ENCODE measurements around the gene HEMK1. TPM values are rescaled to one million over a fixed set of nuclear protein-coding genes. Genes with fewer than 3 reads are reported as not detected.
A peak's percentile ranks its signal among the peaks of the same experiment; 100 is the strongest.

Gene HEMK1
- total RNA-seq, 3 donors from 2014 or later (not counting 1 experiment from before 2014, with no cell fraction given), result 20.5 to 29.3 (median 28.2) TPM

GRCh38 chr3:50606596-50606995 is 37.3 kb downstream of the HEMK1 start:
- H3K9me3 ChIP-seq (ENCODE audit: control insufficient read depth, insufficient read depth, low read length), result no peaks in the 10 kb centered on the region
- WGBS (ENCODE audit: insufficient coverage), result 25% methylated on average over 6 of the region's 6 CpGs
- peak overlapping the region; percentile 19 for H3K27ac ChIP-seq (ENCODE audit: low read length)
- peaks cover 53% of the 10 kb centered on the region for H3K36me3 ChIP-seq (ENCODE audit: control insufficient read depth, insufficient read depth, low read length)
- intact Hi-C loops (cut with micrococcal nuclease), result no loop called here
- H3K4me1 ChIP-seq (ENCODE audit: control insufficient read depth, insufficient read depth, low read length), result peaks cover 99% of the 10 kb centered on the region
- H3K27me3 ChIP-seq (ENCODE audit: control insufficient read depth, insufficient read depth, low read length), result no peaks in the 10 kb centered on the region
- Mint-ChIP-seq H3K27ac (peak overlapping the region; percentile 93 to 95), H3K4me3 (peak overlapping the region; percentile 97), H3K27me3 (ENCODE audit: low read depth in 2 of 2) (no peaks in the 10 kb centered on the region), H3K9me3 (no peaks in the 10 kb centered on the region), H3K4me1 (peaks cover 94 to 97% of the 10 kb centered on the region in 2 donors), H3K36me3 (peaks cover 18% of the 10 kb centered on the region)
- DNase-seq, result peak in 1 of 2 donors; percentile 63
- TF ChIP-seq, protein P1, sequence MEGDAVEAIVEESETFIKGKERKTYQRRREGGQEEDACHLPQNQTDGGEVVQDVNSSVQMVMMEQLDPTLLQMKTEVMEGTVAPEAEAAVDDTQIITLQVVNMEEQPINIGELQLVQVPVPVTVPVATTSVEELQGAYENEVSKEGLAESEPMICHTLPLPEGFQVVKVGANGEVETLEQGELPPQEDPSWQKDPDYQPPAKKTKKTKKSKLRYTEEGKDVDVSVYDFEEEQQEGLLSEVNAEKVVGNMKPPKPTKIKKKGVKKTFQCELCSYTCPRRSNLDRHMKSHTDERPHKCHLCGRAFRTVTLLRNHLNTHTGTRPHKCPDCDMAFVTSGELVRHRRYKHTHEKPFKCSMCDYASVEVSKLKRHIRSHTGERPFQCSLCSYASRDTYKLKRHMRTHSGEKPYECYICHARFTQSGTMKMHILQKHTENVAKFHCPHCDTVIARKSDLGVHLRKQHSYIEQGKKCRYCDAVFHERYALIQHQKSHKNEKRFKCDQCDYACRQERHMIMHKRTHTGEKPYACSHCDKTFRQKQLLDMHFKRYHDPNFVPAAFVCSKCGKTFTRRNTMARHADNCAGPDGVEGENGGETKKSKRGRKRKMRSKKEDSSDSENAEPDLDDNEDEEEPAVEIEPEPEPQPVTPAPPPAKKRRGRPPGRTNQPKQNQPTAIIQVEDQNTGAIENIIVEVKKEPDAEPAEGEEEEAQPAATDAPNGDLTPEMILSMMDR (IDR thresholded peaks at IDR 0.05), result no peak
- peak; percentile 42 to 65 (median 62) for ATAC-seq
- H3K4me3 ChIP-seq (ENCODE audit: low read length), result peak overlapping the region; percentile 17

DNA sequence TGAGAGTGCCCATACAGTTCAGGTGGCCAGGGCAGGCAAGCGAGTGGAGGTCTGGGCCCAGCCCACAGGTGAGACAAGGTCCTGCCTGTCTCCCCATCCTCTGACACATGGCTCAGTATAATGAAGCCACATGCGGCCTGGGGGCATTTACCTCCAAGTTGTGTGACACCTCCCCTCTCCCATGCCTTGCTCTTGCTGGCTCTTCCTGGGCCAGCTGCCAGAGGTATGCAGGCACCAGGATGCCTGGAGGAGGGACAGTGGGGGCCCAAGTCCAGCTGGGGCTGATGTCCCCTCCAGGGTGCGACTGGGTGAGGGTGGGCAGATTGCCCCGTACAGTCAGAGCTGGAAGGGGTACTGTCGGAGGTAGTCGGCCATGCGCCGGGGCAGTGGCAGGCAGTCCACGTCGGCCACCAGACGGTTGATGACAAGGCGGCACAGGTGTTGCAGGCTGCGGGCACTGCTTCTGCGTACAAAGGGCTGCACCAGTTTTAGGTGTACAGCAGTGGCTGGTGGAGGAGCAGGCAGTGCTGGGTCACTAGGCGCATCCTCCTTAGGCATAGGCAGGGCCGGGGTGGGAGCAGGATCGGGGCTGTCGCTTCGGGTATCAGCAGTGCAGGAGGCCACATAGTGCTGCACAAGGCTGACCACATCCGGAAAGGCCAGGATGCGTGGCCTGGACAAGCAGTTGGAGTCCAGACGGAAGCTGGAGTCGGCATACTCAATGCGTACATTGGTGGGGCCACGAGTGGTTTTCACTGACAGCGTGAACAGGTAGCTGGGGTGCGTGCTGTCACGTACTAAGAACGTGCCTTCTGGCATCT is 38.2 kb downstream of the HEMK1 start:
- intact Hi-C loops (cut with micrococcal nuclease), result no loop called here
- H3K36me3 ChIP-seq (ENCODE audit: control insufficient read depth, insufficient read depth, low read length), result peaks cover 53% of the 10 kb centered on the region
- peaks cover 97% of the 10 kb centered on the region for H3K4me1 ChIP-seq (ENCODE audit: control insufficient read depth, insufficient read depth, low read length)
- H3K4me1 Mint-ChIP-seq, result peaks cover 93 to 97% of the 10 kb centered on the region in 2 donors
- ATAC-seq (no peak), DNase-seq (no peak)
- no peaks in the 10 kb centered on the region for H3K27me3 Mint-ChIP-seq (ENCODE audit: low read depth in 2 of 2)
- TF ChIP-seq, protein P1 (IDR thresholded peaks at IDR 0.05), result no peak
- H3K9me3 ChIP-seq (ENCODE audit: control insufficient read depth, insufficient read depth, low read length), result no peaks in the 10 kb centered on the region
- peak overlapping the region; percentile 19 for H3K27ac ChIP-seq (ENCODE audit: low read length)
- no peaks in the 10 kb centered on the region for H3K27me3 ChIP-seq (ENCODE audit: control insufficient read depth, insufficient read depth, low read length)
- WGBS (ENCODE audit: insufficient coverage), result 79% methylated on average over 29 of the region's 29 CpGs
- peaks cover 18% of the 10 kb centered on the region for H3K36me3 Mint-ChIP-seq
- H3K27ac Mint-ChIP-seq, result peak overlapping the region; percentile 90 to 93
- no peaks in the 10 kb centered on the region for H3K9me3 Mint-ChIP-seq
- H3K4me3 ChIP-seq (ENCODE audit: low read length), result peak overlapping the region; percentile 17
- H3K4me3 Mint-ChIP-seq, result peak overlapping the region; percentile 97

DNA sequence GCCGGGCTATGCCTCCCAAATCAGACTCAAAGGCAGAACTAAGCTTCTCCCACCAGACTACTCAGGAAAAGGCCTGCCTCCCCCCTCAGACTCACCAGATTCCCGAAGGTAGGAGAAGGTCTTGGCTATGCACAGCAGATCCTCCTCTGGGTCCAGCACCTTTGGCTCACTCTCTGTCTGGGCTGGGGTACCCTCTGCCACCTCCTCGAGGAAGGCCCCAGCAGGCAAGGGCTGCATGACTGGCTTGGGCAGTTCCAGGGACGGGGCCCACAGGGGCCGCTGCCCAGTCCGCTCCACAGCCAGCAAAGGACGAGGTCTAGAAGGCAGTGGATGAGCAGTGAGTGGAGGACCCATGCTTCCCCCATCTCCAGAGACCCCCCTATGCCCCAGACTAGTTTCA is 39.0 kb downstream of the HEMK1 start:
- TF ChIP-seq, protein P1 (IDR thresholded peaks at IDR 0.05), result no peak
- Histone ChIP-seq H3K4me1 (ENCODE audit: control insufficient read depth, insufficient read depth, low read length) (peaks cover 97% of the 10 kb centered on the region), H3K27me3 (ENCODE audit: control insufficient read depth, insufficient read depth, low read length) (no peaks in the 10 kb centered on the region), H3K27ac (ENCODE audit: low read length) (peak overlapping the region; percentile 14), H3K4me3 (ENCODE audit: low read length) (peak overlapping the region; percentile 78), H3K9me3 (ENCODE audit: control insufficient read depth, insufficient read depth, low read length) (no peaks in the 10 kb centered on the region), H3K36me3 (ENCODE audit: control insufficient read depth, insufficient read depth, low read length) (peaks cover 50% of the 10 kb centered on the region)
- H3K27me3 Mint-ChIP-seq (ENCODE audit: low read depth in 2 of 2), result no peaks in the 10 kb centered on the region
- H3K27ac Mint-ChIP-seq, result peak overlapping the region; percentile 90 to 93
- WGBS (ENCODE audit: insufficient coverage), result 80% methylated on average over 7 of the region's 7 CpGs
- H3K4me3 Mint-ChIP-seq, result peak overlapping the region; percentile 97
- H3K9me3 Mint-ChIP-seq, result no peaks in the 10 kb centered on the region
- ATAC-seq, result no peak
- DNase-seq, result no peak
- peaks cover 18% of the 10 kb centered on the region for H3K36me3 Mint-ChIP-seq
- H3K4me1 Mint-ChIP-seq, result peaks cover 89 to 95% of the 10 kb centered on the region in 2 donors
- intact Hi-C loops (cut with micrococcal nuclease), result no loop called here

Measured in natural killer cell (primary cell).